SK-MEL-5 (cell line): Measurements from ENCODE around the gene ARL10. TPM values are rescaled to one million over a fixed set of nuclear protein-coding genes. Genes with fewer than 3 reads are reported as not detected.
"Not testable (repeated sequence)": the region's sequence is repeated elsewhere in the genome, so short reads cannot be mapped to it uniquely, and the experiment has no call there.

Source experiments
- DNase-seq: peaks from one replicate; pipeline ENCODE4 v3.0.0-alpha.2; 2016; ENCODE audit warnings: low read depth, low spot score
- in situ Hi-C: cut with HindIII; loops from 2 replicates; pipeline ENCODE4 v1.10.0; 2016; ENCODE audit warnings: low sequenced_read_pairs, high pct_unique_total_duplicates, low pct_unique_long_range_greater_than_20kb
- total RNA-seq: library from RNA; depleted of rRNA; stranded (reverse); fragments of >200 nt; shearing (Covaris generic); gene quantifications from 2 replicates; pipeline ENCODE4 v1.2.3, GENCODE V29; 2014

The ARL10 gene
- total RNA-seq, 1 experiment from 2014 or later = 0.03 TPM

DNA sequence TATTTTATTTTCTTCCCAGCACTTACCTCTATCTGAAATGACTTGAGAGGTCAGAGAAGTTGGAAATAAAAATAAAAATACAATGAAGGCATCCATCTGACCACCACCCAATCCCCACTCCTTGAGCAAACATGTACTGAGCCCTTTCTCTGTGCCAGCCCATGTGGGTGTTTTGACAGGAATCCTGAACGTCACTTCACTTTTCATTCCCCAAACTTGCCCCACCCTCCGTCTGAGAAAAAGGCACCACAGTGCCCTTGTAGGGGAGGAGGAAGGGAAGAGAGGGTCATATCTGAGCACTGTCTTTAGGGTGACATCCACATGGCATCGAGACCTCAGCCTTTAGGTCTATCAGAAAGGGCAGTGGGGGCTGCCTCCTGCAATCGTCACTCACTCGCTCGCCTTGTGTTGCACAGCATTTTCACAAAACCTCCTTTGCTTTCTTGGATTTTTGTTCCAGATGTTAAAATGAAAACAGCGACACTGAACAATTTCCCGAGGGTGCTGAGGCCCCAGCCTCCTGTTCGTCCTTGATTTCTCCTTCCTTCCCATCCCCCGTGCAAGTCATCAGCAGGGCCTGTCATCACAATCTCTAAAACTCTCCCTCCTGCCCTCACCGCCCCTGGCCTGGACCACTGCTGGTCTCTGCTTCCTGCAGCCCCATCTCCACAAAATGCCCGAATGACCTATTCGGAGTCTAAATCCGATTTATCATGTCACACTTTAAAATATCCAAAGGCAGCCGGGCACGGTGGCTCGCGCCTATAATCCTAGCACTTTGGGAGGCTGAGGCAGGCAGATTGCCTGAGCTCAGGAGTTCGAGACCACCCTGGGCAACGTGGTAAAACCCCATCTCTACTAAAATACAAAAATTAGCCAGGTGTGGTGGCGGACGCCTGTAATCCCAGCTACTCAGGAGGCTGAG, 36.3 kb downstream of the ARL10 start:
- in situ Hi-C loops = no loop called here
- DNase-seq = no peak

DNA sequence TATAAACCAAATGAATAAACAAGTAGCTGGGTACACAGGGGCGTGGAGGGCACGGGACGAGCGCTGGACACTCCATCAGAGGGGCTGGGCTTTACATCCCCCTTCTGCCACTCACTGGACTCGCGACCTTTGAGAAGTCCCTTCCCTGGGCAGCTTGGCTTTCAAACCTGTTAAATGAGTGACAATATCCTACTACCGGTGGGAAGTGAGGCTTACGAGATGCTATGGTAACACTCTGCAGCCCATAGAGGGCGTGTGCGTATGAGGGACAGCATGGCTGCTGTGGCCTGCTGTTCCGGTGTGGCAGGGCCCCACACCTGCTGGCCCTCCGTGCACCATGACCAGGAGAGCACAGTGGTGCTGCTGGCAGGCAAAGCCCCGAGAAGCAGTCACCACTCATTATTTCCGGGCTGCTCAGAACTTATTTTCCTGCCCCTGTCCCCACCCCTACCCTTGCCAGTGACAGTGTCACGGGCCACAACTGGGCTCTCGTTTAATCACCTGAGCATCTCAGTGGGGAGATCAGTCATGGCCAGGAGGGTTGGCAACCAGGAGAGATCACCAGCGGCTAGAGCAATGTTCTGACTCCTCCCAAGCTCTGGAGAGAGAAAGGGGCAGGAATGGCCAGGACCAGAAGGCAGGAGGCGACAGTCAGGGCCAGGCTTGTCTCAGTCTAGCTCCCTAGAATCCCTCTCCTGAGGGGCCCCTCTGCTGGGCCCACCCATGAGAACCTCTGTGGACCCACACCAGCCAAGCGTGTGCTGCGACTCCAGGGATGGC, 40.6 kb downstream of the ARL10 start:
- peak; percentile 25 for DNase-seq
- in situ Hi-C loops = no loop called here

DNA sequence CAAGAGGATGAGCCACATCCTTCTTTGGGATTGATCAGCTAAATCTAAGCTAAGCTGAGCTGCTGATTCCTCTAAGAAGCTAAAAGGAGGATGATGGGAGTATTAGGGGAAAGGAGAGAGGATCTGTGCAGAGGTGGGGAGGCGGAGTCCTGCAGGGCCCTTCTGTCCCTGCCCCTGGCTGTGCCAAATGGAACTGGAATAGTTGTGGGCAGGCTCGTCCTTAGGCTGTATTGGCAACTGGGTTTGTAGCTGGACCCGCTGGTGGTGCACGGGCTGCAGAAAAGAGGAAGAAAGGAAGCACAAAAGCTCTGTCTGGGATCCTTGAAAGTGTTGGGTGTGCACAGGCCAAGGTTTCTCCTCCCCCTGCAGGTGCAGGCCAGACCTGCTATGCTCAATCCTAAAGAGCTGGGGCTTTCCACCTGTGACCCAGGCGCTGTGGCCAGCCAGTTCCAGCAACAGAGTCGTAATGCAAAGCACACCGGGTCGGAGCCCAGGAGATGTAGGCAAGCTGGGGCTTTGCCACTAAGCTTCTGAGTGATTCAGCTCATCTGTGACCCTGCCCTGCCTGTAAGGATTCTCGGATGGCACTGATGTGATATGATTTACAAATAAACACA, 41.3 kb downstream of the ARL10 start:
- in situ Hi-C loops = no loop called here
- DNase-seq = no peak

- in situ Hi-C loops = no loop called here
These were observed 42.4 kb downstream of the ARL10 start for GRCh38 chr5:176407456-176408251.

GRCh38 chr5:176408252-176408573, 42.9 kb downstream of the ARL10 start:
- in situ Hi-C loops, DNase-seq: not testable (repeated sequence)

More at GRCh38 chr5:176407456-176408251, 42.4 kb downstream of the ARL10 start:
- no peak for DNase-seq

DNA sequence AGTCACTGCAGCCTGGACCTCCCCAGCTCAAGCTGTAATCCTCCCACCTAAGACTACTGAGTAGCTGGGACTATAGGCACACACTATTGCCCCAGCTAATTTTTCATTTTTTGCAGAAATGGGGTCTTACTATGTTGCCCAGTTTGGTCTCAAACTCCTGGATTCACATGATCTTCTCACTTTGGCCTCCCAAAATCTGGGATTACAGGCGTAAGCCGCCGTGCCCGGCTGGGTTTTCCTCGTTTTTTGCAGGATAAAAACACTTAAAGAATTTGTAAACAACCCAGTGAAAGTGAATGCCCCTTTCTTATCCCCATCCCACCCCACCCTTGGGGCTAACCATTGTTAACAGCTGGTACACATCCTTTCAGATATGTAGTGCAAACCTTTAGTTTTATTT, 43.3 kb downstream of the ARL10 start:
- in situ Hi-C loops = no loop called here
- no peak for DNase-seq

DNA sequence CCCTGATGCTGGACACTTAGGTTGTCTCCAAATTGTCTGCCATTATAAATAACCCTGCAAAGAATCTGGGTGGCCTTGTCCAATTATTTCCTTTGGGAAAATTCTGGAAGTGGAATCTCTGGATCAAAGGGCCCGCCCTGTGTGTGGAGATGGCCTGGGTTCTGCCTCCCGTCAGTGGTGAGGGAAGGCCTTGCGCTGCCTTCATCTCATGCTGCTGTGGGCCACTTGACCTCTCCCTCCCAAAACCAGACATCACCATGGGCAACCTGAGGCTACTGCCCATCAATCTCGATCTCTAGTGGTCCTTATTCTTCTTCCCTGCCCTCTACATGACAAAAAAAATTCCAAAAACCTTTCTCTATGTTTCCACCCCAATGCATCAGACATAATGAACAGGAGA, 44.5 kb downstream of the ARL10 start:
- DNase-seq = no peak
- in situ Hi-C loops = no loop called here

GRCh38 chr5:176410486-176411180, 45.3 kb downstream of the ARL10 start:
- DNase-seq = no peak
- in situ Hi-C loops = no loop called here

GRCh38 chr5:176412517-176413254, 47.4 kb downstream of the ARL10 start:
- no peak for DNase-seq
- in situ Hi-C loops = no loop called here

- DNase-seq = no peak
- in situ Hi-C loops = no loop called here
These were observed 47.9 kb downstream of the ARL10 start for GRCh38 chr5:176413255-176413565.

DNA sequence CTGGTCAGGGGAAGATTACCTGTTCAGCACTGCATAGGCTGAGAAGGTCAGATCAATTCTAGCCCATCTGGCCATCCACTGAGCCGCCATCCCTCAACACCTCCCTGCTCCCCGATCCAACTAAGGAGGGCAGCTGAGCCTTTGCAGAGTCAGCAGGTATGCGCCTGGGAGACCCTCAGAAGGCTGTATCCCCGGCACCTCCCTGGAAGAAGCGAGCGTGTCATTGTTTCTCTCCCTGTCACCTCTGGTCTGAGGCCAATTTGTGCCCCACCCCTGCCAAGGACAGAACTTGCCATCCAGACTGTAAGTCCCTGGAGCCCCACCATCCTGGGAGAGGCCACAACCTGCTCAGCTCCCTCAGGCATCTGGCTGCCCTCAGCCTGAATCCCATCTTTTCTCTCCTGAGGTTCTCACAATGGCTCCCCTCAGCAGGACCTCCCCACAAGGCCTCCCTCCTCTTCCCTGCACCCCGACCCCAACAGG, 48.5 kb downstream of the ARL10 start:
- in situ Hi-C loops = no loop called here
- DNase-seq = no peak

DNA sequence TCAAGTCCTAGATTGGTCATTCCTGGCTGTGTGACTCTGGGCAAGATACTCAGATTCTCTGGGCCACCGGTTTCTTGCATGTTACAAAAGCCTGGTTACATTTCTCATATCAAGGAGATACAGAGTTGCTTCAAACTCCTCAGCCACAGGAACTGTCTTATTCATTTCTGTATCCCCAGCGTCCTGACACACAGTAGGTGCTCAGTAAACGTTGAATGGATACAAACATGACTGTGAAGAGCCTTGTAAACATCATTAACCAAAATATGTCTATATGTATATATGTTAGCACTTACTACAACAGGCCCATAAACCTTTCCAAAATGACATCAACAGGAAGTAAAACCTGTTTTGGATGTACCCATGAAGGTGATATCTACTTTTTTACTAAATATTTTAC, 49.4 kb downstream of the ARL10 start:
- DNase-seq = no peak
- in situ Hi-C loops = no loop called here

DNA sequence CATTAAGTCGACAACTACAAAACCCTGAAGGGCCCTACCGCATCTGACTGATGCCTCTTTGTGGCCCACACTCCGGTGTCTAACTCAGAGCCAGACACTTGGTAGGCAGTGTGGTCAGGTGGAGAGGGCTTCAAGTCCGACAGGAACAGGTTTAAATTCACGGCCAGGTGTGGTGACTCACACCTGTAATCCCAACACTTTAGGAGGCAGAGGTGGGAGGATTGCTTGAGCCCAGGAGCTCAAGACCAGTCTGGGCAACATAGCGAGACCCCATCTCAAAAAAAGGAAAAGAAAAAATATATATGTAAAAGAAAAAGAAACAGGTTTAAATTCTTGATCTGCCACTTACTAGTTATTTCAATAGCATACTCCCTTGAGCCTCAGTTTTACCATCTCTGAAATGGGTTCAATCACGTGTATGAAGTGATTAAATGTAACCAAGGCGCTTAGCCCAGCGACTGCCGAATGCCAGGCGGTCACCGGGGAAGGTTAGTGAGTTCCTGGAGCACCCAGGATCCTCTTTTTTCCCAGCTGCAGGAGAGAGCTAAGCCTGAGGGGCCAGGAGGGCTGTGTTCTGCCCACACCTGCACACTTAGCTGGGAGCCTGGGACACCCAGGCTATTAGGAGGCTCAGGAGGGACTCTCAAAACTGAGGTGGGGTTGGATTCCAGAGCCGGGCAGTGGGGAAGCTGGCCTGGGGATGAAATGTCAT, 50.1 kb downstream of the ARL10 start:
- DNase-seq = no peak
- in situ Hi-C loops = no loop called here

DNA sequence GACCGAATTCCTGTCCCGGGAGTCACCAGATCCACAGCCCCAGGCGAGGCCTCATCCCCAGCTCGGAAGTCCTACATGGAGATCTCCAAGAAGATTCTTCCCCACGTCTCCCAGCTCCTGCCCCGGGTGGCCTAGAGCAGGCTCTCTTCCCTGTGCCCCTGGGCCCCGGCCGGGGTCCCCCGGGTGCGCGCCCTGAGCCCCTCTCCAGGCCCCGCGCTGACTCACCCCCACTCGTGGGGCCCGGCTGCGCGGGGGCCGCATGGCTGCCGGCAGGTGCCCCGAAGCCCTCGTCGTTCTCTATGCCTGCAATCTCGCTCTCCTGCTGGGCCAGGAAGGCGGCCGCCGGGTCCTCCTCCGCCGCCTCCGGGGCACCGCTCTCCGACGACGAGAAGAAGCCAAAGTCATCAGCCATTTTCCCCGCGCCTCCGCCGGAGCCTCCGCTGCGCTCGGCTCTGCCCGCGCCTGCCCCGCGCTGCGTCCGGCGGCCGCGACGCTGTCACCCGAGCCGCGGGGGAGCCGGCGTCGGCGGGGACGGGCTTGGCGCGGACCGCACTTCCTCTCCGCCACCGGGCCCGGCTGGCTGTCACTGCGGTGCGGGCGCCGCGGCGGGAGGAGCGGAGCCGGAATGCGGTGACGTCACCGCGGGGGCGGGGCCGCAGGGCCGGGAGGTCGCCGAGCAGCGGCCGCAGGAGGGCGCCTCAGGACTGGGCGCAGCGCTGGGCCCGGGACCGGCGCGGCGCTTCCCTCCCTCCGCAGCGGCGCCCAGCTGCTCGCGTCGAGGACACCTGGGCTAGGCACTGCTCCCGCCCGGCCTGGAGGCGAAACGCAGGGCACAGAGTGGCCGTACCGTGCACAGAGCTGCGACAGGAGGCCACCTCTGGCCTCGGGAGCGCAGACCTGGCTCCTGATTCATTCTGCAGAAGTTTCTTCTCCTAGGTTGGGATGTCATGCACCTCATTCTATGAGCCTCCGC, 51.0 kb downstream of the ARL10 start, which contains the start of gene CLTB:
TSS of gene CLTB (minus strand) at position 588 of the 973 bp plus-strand sequence. CDS start at position 412, 176 bp downstream.
- in situ Hi-C loops = no loop called here
- DNase-seq = peak; percentile 66

GRCh38 chr5:176416965-176417364, 51.7 kb downstream of the ARL10 start:
- DNase-seq = no peak

More at GRCh38 chr5:176416965-176417364, 51.7 kb downstream of the ARL10 start:
- in situ Hi-C loops = no loop called here
